MCF 10A (cell line): ENCODE measurements around the gene TNRC6B. TPM values are rescaled to one million over a fixed set of nuclear protein-coding genes. Genes with fewer than 3 reads are reported as not detected.

ENCODE experiments used
- BruUV-seq: library from RNA; stranded (reverse); fragments of 400-500 nt; replicated peaks from 2 replicates; lab custom pipeline; 2021; lab: Mats Ljungman, UMichigan
- CTCF ChIA-PET: fragments of 300-600 bp; sonication (Branson Sonifier 250); formaldehyde crosslinking; extraction: SDS; loops from one replicate; lab custom pipeline; 2021; ENCODE audit warnings: antibody characterized with exemption, inconsistent platforms; lab: Yijun Ruan, JAX
- POLR2A ChIA-PET: fragments of 300-600, 350-650 bp; sonication (Branson Sonifier 250); formaldehyde crosslinking; extraction: SDS; loops from one replicate; lab custom pipeline; 2020; ENCODE audit warnings: antibody characterized with exemption, inconsistent platforms; lab: Yijun Ruan, JAX
- DNase-seq: peaks from one replicate; pipeline ENCODE4 v3.0.0-alpha.2; 2018; ENCODE audit not compliant: unreplicated experiment
- H3K27ac Mint-ChIP-seq: one replicate; pipeline ENCODE4 v1.8.0; 2022; ENCODE audit warnings: mild to moderate bottlenecking, low read depth, mixed read lengths; ENCODE audit not compliant: unreplicated experiment
- H3K27me3 Mint-ChIP-seq: one replicate; pipeline ENCODE4 v1.8.0; 2022; ENCODE audit warnings: mixed read lengths; ENCODE audit not compliant: insufficient read depth, unreplicated experiment
- H3K36me3 Mint-ChIP-seq: one replicate; pipeline ENCODE4 v1.8.0; 2022; ENCODE audit warnings: mild to moderate bottlenecking, moderate library complexity, mixed read lengths; ENCODE audit not compliant: insufficient read depth, unreplicated experiment
- H3K4me1 Mint-ChIP-seq: one replicate; pipeline ENCODE4 v1.8.0; 2022; ENCODE audit warnings: mixed read lengths; ENCODE audit not compliant: insufficient read depth, unreplicated experiment
- H3K4me3 Mint-ChIP-seq: one replicate; pipeline ENCODE4 v1.8.0; 2022; ENCODE audit warnings: mild to moderate bottlenecking, moderate library complexity, mixed read lengths; ENCODE audit not compliant: unreplicated experiment
- H3K9me3 Mint-ChIP-seq: one replicate; pipeline ENCODE4 v1.8.0; 2022; ENCODE audit warnings: mixed read lengths; ENCODE audit not compliant: unreplicated experiment
- intact Hi-C: fragments of 100-400 bp; cut with micrococcal nuclease; formaldehyde crosslinking; loops from 2 replicates; pipeline ENCODE4 v1.14.1; 2022
- total RNA-seq: library from RNA; stranded (reverse); gene quantifications from 2 replicates; pipeline ENCODE4 v1.2.3, GENCODE V29; 2022
- TF ChIP-seq, protein P1 (sequence below): fragments of 200-600 bp; IDR thresholded peaks from one replicate; pipeline ENCODE4 v1.8.0; 2022; ENCODE audit warnings: antibody characterized with exemption, mild to moderate bottlenecking; ENCODE audit not compliant: unreplicated experiment

The TNRC6B gene
- total RNA-seq, 1 experiment from 2014 or later = 27.1 TPM

DNA sequence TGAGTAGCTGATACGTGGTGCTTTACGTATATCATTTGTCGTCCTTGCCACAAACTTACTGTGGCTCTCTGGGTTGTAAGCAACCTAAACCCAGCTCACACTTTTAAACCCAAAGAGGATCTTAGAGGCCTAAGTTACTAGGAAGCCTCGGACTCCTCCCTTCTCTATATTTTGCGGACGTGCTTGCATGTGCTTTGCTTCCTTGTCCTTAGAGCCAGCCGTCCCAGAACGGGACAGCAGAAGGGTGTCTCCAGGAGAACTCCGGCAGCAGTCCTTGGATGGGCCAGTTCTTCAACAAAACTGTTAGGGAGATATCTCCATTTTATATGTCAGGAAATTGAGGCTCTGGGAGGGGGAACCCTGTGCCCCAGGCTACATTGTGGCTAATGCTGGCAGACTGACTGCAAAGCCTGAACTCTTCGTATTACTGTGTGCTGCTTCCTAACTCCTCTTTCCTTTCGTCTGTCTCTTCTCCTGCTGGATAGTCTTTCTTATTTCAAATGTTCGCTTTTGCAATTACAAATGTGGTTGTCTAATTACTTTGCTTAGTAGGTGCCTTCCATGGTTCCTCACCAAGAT, 33.8 kb downstream of the TNRC6B start:
- CTCF ChIA-PET = interaction anchor here (0.5 kb wide), 1 partner anchor 14 kb away, joined by 3 read pairs; no protein-coding TSS in a partner anchor
- Mint-ChIP-seq H3K36me3 (peaks cover 6% of the 10 kb centered on the region), H3K27ac (no peak overlapping the region)

DNA sequence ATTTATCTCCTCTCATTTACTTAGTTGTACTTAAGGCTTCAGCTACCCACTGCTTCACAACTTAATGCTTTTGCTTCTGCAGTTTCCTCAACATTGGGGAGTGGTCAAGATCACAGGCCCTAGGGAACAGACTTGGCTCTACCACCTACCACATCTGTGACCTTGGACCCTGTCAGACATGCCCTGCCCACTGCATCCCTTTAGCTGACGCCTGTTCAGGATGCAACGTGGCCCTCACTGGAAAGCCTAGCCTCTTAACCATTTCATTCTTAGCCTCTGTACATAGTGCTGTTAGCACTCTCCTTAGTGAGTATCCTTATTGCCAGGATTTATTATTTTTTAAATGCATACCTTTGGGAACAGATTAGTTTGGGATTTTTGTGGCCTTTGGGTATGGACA, 34.4 kb downstream of the TNRC6B start:
- ChIA-PET CTCF (no interaction called here), POLR2A (interaction anchor here (1.3 kb wide), 1 partner anchor 9 kb away, joined by 4 read pairs; no protein-coding TSS in a partner anchor)
- no peaks in the 10 kb centered on the region for H3K9me3 Mint-ChIP-seq
- peaks cover 12% of the 10 kb centered on the region for H3K4me1 Mint-ChIP-seq
- TF ChIP-seq, protein P1, sequence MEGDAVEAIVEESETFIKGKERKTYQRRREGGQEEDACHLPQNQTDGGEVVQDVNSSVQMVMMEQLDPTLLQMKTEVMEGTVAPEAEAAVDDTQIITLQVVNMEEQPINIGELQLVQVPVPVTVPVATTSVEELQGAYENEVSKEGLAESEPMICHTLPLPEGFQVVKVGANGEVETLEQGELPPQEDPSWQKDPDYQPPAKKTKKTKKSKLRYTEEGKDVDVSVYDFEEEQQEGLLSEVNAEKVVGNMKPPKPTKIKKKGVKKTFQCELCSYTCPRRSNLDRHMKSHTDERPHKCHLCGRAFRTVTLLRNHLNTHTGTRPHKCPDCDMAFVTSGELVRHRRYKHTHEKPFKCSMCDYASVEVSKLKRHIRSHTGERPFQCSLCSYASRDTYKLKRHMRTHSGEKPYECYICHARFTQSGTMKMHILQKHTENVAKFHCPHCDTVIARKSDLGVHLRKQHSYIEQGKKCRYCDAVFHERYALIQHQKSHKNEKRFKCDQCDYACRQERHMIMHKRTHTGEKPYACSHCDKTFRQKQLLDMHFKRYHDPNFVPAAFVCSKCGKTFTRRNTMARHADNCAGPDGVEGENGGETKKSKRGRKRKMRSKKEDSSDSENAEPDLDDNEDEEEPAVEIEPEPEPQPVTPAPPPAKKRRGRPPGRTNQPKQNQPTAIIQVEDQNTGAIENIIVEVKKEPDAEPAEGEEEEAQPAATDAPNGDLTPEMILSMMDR = no peak
- H3K36me3 Mint-ChIP-seq = peaks cover 4% of the 10 kb centered on the region
- intact Hi-C loops = no loop called here
- H3K4me3 Mint-ChIP-seq = no peak overlapping the region
- BruUV-seq = no TSS peak
- no peak overlapping the region for H3K27ac Mint-ChIP-seq
- no peak for DNase-seq
- H3K27me3 Mint-ChIP-seq = no peaks in the 10 kb centered on the region

More for the DNA sequence above, 33.8 kb downstream of the TNRC6B start:
- no peak overlapping the region for H3K4me3 Mint-ChIP-seq
- TF ChIP-seq, protein P1 = no peak
- BruUV-seq = no TSS peak
- peaks cover 12% of the 10 kb centered on the region for H3K4me1 Mint-ChIP-seq
- POLR2A ChIA-PET = interaction anchor here (1.3 kb wide), 1 partner anchor 9 kb away, joined by 4 read pairs; no protein-coding TSS in a partner anchor
- intact Hi-C loops = no loop called here
- H3K9me3 Mint-ChIP-seq = no peaks in the 10 kb centered on the region
- H3K27me3 Mint-ChIP-seq = no peaks in the 10 kb centered on the region
- DNase-seq = no peak

DNA sequence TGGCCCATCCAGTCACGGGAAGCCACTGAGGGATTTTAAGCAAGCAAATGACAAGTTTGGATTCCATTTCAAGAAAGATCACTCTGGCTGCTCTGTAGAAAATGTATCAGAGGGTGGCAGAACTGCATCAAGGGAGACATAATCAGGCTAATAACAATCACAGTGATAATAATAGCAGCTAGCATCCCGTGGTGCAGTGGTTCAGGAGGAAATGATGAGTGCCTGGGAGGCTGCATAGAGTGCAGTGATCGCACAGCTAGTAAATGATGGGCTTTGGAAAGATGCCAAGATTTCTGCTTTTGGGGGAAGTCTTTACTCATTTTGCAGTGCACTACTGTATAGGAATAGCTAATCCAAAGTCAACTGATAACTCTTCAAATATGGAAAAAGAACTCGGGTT, 35.8 kb downstream of the TNRC6B start:
- Mint-ChIP-seq H3K36me3 (peaks cover 4% of the 10 kb centered on the region), H3K9me3 (no peaks in the 10 kb centered on the region), H3K4me3 (no peak overlapping the region), H3K27ac (no peak overlapping the region), H3K4me1 (peaks cover 14% of the 10 kb centered on the region), H3K27me3 (no peaks in the 10 kb centered on the region)
- DNase-seq = no peak
- intact Hi-C loops = no loop called here
- no TSS peak for BruUV-seq
- ChIA-PET POLR2A (interaction anchor here (1.3 kb wide), 1 partner anchor 169 kb away, joined by 3 read pairs; no protein-coding TSS in a partner anchor), CTCF (interaction anchor here (0.6 kb wide), 1 partner anchor 13 kb away, joined by 3 read pairs; no protein-coding TSS in a partner anchor)
- TF ChIP-seq, protein P1 = no peak

DNA sequence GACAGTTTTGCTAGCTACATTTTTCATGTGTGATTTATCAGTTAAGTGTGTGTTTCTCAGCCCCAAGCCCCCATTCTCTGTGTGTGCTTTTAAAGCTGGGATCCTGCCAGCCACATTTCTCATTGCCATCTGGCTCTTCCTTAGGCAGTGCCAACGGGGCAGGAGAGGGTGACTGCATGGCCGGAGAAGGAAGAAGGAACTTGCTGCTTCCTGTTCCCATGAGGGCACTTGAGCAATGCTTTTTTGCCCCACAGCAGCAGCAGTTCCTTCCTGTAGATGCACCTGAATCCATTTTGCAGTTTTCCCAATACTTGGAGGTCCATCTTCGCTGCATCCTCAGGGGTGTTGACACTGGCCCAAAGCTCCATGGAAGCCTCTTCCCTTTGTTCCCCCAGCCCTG, 37.5 kb downstream of the TNRC6B start:
- Mint-ChIP-seq H3K4me1 (peaks cover 32% of the 10 kb centered on the region), H3K4me3 (no peak overlapping the region), H3K27me3 (no peaks in the 10 kb centered on the region), H3K36me3 (no peaks in the 10 kb centered on the region), H3K9me3 (no peaks in the 10 kb centered on the region), H3K27ac (peak overlapping the region; percentile 40)
- peak; percentile 8 for DNase-seq
- BruUV-seq = no TSS peak
- TF ChIP-seq, protein P1 = no peak
- intact Hi-C loops = no loop called here
- ChIA-PET CTCF (no interaction called here), POLR2A (interaction anchor here (0.8 to 1.6 kb wide), 4 partner anchors 9 to 171 kb away, joined by 3 to 7 read pairs (median 4); partner anchors contain the start of gene TNRC6B)
